Measurements from ENCODE around the gene TMEM269.
"Not testable (repeated sequence)": the region's sequence is repeated elsewhere in the genome, so short reads cannot be mapped to it uniquely, and the experiment has no call there.

Gene TMEM269

DNA sequence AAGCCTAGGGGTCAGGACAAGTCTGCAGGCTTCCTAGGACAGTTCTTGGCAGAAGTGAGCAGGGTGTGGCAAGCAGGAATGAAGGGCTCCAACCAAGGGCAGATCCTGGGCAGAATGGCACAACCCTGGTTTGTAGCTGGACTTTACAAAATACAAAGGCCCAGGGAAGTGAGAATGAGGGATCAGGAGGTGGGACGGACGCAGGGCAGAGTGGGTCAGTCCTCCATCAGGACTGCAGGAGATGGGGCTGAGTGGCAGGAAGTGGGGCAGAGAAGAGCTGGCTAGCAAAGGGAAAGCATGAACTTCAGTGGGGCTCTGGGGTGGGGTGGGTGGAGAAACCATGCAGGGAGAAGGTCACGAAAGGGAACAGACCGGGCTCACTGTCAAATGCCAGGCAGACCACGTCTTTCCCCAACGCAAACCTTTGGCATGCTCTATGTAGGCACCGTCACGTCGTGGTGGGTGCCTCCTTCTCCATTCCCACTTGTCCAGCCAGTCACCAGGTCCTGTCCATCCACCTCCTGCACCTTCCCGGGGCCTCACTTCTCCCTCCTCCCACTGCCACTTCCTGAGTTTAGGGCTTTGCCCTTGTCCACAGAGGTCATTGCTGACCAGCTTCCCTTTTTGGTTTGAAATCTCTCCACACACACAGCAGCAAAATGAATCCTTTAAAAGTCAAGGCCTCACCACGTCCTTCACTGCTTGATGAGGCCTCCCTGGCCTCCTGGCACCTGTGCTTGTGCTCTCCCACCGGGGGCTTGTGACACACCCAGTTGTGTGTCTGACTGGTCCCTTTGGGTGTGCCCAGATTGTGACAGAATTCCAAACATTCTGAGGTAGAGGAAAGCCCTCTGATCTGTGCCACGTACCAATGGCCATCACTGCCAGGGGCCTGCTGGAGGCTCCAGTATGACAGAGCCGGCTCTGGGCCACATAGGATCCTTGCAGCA is 36.1 kb upstream of the TMEM269 start:
- no peak for DNase-seq

DNA sequence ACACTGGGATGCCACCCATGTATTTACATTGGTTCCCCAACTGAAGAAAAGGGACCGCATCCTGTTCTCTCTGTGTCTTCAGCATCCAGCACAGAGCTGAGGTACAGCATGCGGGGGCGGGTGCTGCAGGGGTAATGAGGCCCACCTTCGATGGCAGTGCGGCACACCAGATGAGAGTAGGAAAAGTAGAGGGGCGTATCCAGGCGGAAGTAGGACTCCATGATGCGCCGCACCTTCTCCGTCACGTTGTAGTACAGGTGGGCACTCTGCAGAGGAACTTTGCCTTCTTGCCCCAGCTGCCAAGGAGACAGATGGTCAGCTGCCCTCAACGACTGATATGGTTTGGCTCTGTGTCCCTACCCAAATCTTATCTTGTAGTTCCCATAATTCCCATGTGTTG is 34.8 kb upstream of the TMEM269 start:
- DNase-seq: no peak

DNA sequence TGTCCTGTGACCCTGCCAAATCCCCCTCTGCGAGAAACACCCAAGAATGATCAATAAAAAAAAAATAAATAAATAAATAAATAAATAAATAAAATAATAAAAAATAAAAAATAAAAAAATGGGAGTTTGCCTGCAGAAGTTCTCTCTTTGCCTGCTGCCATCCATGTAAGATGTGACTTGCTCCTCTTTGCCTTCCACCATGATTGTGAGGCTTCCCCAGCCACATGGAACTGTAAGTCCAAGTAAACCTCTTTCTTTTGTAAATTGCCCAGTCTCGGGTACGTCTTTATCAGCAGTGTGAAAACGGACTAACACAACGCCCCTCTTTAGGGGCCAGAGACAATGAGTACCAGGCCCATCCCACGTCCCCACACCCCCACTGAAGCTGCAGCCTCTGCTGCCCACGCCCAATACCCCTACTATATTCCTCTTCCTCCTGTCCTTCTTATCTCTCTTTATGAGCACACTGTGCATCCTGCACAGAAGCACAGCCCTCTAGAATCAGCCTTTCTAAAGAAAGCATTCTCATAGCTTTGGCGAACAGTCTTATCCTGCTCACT is 33.2 kb upstream of the TMEM269 start:
- DNase-seq: not testable (repeated sequence)

DNA sequence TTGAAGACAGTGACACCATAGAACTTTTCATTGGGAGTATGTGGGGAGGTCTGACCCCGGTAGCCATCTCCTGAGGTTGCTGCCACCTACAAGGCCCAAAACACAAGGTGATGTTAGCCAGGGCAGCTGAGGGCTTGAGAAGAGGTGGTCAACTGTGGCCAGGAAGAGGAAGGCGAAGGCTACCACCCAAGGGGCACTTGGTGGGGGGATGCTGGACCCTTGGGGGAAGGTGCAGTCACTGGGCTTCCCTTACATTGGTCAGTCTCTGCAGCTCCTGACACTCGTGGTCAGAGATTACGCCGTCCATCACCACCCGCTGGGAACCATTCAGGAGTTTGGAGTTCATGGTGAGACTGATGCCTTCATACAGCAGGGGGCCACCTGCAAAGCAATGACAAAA is 32.5 kb upstream of the TMEM269 start:
- DNase-seq: no peak

DNA sequence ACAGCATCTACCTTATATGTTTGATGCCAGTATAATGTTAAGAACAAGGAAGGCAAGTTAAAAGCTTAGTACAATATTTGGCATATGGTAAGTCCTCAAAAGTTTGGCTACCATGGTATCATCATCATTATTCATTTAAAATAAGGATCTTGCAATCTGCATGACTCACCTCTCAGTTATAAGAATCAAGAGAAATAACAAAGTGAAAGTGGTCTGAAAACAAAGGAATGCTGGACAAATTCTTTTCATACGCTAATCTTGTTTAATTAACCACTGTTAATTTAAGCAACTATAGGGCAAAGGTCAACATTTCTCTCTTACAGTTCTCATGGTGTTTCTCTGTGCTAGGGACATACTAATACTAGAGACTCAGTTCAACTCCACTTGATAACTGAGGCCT is 31.7 kb upstream of the TMEM269 start:
- DNase-seq: no peak

DNA sequence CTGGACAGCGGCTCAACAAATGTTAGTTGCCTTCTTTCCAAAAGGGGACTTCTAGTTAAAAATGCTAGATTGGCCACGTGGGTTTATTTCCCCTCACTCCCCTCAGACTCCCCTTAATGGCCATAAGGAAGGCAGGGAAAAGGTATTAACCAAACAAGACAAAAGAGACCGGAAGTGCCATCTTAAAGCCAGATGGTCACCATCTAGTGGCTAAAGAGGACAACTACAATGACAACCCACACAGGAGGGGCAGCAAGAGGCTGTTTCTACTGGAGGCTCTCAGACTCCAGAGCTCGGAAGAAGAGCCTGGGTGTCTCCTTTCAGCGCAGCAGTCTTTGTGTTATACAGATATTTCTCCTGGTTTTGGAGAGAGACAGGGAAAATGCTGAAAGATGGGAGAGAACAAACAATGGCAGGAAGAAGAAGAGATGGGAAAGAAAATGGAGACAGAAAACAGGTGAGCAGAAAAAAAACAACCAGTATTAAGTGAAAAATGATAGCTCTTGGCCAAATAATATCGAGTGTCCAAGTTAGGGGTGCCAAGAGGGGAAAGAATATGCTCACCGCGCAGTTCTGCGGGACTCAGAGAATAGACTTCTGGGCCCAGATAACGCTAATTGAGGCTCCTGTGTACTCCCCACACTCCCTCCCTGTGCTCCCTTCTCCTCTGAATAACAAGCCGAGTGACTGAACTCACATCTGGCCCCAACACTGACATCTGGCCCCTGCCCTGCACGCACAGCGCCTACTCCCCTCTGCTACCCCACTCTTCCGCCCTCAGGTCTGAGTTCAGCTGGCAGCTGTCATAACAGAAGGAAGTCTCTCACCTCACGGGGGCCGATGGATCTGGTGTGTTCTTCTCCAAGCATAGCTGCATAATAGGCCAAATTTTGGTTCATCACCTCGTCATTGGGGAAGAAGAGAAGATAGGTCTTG is 27.6 kb upstream of the TMEM269 start:
- DNase-seq: peak; percentile 70

DNA sequence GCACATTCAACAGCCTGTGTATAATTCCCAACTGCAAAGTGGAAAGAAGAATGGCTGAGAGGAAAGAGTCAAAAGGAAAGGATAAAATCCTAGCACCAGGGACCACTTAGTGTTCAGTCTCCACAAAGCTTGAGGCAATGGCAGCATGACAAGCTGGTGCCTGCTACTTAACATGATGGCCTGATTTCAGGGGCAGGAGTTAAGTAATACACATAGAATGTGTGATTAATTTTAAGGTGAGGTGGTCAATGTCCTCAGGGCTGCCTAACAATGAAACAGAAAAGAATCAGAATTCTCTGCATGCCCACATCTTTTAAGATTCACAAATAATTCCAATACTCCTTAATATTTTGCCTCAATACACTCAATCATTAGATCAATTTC is 26.9 kb upstream of the TMEM269 start:
- no peak for DNase-seq

DNA sequence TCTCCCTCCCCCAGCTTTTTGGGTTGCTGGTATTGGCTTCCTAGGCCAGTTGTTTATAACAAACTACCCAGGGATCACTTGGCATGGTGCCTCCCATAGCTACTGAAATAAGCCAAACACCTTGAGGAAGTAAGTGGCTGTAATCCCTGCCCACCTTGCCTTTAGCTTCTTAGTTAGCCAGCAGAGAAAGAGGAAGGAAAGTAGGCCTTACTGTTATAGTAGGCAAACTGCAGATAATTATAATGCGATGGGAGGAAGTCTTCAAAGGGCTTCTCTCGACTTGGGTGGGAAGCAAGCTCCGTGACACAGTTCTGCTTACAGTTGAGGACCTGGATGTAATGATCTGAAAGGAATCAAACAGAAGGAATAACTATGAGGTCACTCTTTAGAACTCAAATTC is 26.1 kb upstream of the TMEM269 start:
- DNase-seq: no peak

DNA sequence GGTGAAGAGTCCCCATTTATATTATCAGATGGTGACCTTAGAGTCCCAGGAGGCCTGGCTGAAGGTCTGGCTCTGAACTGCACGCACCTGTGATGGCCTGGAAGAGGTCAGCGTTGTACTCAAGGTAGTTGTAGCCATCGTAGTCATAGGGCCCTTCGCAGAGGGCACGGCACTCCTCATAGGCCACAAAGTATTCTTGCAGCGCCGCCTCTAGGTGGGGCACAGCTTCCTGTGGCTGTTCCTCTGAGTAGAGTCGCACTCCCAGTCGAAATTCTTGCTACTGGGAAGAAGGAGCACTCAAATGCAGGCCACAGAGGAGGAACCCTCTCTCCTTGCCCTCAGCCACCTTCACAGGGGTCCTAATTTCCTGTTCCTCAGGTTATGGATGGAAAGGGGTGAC is 25.7 kb upstream of the TMEM269 start:
- no peak for DNase-seq

DNA sequence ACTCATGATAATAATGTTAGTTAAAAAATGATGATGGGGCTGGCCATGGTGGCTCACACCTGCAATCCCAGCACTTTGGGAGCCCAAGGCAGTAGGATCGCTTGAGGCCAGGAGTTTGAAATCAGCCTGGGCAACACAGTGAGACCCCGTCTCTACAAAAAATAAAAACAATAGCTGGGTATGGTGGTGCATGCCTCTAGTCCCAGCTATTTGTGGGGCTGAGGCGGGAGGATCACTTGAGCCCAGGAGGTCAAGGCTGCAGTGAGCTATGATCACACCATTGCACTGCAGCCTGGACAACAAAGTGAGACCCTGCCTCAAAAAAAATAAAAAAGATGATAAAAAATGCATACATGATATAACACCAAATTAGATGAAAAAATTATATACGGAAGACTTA is 23.2 kb upstream of the TMEM269 start:
- no peak for DNase-seq

DNA sequence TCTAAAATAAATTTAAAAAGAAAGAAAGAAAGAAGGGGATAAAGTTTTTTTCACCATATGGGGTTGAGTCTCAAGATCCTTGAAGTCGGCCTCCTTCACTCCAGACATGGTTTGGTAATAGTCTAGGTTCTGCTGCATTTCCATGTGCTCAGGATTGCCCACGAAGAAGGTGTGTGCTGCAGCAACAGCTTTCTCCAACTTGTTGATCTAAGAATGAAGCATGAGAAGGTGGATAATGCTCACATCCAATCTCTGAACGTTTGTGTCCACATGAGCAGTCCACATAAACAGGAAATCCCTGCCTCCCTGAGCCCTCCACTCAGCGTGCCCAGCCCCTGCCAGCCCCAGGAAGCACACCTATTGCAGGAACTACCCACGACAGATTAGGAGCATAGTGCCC is 22.5 kb upstream of the TMEM269 start:
- no peak for DNase-seq

DNA sequence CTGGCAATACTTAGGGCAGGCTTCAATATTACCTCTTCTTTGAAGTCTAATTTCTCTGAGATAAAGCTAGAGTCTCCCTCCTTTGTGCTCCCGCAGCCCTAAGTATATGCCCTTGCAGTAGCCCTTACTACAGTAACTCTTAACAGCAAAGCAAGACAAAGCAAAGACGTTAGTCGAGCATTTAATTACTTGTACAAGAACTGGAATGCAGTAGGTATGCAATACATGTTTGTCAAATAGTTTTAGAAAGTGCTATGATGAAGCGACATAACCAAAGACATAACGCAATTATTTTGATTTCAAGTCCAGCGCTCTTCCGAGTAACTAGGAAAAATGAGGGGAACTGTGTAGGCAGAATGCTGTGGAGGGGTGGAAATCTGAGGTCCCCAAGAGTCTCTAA is 19.5 kb upstream of the TMEM269 start:
- DNase-seq: no peak

DNA sequence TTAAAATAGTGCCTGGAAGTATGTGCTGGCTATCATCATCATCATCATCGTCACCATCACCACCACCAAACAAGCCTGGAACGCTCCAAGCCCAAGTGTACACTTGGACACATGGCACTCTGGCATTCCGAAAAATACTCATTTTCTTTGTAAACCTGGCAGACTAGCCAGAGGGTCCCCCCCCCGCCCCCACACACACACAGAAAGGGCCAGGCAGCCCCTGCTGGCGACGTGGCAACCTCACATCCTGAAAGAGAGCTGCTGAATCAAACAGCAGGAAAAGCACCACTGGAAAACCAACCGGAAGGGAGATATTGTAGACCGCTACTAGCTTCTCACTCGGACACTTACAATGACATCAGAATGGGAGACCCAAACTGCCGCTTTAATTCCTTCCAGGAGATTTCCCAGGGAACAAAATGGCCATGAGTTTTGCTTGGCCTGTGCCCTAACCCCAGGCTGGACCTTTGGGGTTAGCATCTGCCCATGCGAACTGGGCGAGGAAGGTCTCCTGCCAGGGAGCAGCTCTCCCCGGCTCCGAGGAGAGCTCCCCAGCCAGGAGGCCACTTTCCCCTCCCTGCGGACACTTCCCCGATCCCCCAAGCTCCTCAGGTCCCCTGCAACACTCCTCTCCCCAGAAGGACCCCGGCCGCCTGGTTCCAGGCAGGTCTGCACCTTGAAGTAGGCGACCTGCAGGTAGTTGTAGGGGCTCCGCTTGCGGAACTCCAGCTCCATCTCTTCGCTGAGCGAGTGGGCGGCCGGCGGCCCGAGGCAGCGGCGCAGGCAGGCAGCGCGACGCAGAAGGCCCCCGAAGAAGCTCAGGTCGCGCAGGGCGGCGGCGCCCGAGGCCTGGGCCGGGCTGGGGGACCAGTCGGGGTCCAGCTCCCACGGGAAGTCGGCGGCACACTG is 18.7 kb upstream of the TMEM269 start:
- DNase-seq: peak; percentile 67

DNA sequence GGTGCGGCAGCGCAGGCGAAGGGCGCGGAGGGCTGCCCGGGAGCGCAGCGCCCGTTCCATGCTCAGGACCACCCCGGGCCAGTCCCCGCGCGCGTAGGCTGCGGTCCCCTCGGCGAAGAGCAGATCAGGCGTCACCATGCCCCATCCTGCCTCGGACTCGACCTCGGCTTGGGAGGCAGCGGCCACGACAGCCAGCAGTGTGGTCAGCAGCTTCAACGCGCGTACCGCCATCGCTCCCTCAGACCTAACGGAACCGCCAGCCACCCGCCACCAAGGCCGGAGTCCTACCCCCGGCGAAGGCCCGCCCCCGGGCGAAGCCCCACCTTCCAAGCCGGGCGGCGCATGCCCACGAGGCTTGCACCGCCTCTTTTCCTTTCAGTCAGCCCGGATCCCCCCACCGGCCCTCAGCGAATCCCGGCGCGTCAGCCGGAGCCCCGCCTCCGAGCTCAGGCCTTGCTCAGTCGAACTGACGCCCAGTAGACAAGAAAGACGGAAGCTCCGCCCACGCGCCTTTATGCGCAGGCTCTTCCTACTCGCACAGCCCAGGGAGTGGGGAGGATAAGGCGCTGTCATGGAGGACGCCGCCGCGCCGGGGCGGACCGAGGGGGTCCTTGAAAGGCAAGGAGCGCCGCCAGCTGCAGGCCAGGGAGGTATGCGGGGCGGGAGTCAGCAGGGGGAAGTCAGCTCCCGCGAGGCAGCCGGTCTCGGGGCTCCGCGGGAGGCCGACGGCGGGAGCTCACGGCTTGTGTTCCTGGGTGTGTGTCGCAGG is 17.9 kb upstream of the TMEM269 start, which contains the start of the genes C1orf50 and P3H1:
TSS of gene C1orf50 (plus strand) at position 509 of the 769 bp plus-strand sequence. CDS start at position 572, 63 bp downstream.
TSS of gene P3H1 (minus strand) at position 288 of the 769 bp plus-strand sequence. CDS start at position 231, 57 bp downstream.
- DNase-seq: peak; percentile 100

DNA sequence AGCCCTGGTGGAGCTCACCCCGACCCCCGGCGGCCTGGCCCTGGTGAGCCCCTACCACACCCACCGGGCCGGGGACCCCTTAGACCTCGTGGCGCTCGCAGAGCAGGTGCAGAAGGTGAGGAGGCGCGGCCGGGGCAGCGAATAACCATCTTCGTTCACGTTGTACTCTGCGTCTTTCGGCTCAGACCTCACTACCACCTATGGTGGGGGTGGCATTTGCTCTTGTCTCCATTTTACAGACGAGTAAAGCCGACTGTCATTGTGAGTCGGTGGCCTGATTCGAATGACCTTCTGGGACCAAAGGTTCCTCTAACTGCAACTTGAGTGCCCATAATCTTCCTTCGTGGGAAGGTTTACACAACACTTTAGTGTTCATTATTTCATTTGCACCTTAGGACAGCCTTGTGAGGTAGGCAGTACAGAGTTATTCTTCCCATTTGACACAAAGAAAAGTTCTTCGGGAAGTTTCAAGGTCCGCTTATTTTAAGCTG is 17.2 kb upstream of the TMEM269 start:
- no peak for DNase-seq

DNA sequence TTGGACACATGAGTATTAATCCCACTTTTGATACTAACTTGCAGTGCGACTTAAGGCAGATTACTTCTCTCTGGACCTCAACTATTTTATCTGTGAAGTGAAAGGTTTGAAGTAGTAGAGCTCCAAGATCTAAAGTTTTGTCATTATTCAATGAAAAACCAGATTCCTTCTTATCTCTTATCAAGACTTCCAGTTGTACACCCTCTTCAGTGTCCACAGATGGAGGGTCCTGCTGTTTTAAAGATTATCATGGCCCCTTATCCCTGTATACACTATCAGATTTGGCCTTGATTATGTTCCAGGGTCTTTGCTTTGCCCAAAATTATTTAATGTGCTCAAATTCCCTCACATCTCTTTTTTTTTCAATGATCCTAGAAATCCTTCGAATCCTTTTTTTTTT is 16.6 kb upstream of the TMEM269 start:
- DNase-seq: no peak

DNA sequence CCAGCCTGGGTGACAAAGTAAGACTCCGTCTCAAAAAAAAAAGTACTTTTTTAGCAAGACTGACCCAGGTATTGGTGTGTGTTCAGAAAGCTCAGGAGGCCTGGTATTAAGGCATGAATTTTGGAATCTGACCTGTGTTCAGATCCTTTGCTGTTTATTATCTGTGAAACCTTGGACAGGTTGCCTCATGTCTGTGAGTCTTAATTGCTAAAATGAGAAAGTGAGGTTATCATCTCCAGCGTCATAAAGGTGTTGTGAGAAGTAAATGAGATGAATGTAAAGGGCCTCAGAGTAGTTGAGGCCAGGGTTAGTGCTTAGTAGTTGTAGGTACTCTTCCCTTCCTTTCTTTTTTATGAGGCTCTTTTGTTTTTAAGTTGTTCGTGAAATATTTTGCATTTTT is 15.0 kb upstream of the TMEM269 start:
- no peak for DNase-seq

DNA sequence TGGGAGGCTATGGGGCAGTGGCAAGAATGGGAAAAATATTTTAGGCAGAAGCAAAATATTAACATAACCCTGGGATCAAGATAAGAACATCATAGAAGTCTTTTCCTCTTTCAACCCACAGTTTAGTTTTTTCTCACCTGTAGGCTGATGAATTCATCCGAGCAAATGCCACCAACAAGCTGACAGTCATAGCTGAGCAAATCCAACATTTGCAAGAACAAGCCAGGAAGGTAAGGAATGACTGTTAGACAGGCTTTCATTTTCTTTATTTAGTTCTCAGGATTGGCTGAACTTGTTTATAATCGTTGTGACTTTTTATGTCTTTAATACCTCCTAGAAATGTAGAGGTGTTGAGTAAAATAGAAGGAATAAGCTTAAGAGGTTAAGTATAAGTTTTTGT is 11.4 kb upstream of the TMEM269 start:
- no peak for DNase-seq

DNA sequence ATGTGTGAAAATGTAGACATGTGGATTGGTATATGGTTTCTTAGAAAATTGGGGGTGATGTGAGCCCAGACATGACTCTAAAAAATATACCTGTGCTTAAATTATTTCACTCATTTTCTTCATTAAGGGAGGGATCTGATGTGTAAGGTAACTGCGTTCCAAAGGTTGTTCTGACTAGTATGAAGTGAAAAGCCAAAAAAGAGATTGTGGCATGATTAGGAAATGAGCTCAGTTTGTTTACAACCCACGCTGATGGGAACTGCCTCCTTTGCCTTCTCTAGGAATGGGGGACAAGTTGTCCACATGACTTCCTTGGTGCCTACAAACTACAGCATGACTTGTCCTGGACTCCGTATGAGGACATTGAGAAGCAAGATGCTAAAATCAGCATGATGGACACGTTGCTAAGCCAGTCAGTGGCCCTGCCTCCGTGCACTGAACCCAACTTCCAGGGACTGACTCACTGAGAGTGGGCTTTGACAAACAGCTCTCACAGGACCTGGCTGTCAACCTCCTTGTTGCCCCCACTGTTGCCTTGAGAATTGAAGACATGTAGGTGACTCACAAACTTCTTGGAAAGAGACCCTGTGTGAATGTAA is 9.8 kb upstream of the TMEM269 start:
- DNase-seq: no peak

DNA sequence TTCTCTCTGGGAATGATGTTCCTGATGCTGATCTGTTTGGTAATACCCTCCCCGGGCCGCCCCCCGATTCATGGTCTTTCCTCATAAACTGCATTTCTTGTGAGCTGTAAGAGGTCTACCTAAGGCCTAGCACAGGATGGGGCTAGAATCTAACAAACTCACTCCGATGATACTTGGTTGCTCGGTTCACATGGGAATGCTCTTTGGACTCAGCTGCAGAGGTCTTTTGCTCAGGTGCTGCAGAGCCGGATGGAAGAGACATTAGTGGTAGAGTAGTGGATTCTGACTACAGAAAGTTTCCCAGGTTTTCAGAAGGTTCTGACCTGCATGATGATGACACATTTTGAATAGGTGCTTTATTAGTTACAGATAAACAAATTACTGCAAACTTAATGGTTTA is 8.3 kb upstream of the TMEM269 start:
- no peak for DNase-seq

DNA sequence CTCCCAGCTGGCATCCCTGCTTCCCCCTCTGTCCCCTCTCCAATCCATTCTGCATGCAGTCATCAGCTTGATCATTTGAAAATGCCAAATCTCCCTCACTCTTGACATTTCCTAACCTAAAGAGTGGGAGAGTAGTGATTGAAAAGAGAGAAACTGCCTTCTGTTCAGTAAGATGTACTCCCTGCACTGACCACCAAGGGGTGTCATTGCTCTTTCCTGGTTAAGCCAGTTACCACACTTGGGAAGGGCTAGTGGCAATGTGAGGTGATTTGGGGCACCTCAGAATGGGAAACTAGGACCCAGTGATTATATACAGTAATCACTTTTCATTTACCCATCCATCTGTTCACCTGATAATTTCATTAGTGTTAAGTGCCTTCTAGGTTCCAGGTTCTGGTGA is 6.9 kb upstream of the TMEM269 start:
- DNase-seq: peak; percentile 9

All from COR-L47 (cell line).